ENCODE measurements around the gene CDKAL1.

CDKAL1 gene

GRCh38 chr6:20652299-20653084 is 118.2 kb downstream of the CDKAL1 start:
- no peak overlapping the region for H3K4me3 ChIP-seq (IDR thresholded peaks at IDR 0.05; ENCODE audit: insufficient read depth, low read depth, low read length)
- H3K36me3 ChIP-seq (ENCODE audit: insufficient read depth) = no peaks in the 10 kb centered on the region
- H3K27ac ChIP-seq = no peak overlapping the region
- no peaks in the 10 kb centered on the region for H4K20me1 ChIP-seq (ENCODE audit: insufficient read depth)
- no peaks in the 10 kb centered on the region for H3K27me3 ChIP-seq (ENCODE audit: insufficient read depth, low read depth)
- H2AFZ ChIP-seq (ENCODE audit: low read depth) = no peak overlapping the region
- H3K4me2 ChIP-seq = no peak overlapping the region
- no peak for TF ChIP-seq CTCF (conservative IDR thresholded peaks at IDR 0.05; ENCODE audit: low read depth, low read length)
- no peak overlapping the region for H3K9ac ChIP-seq
- H3K4me1 ChIP-seq (ENCODE audit: low read depth, poor library complexity, severe bottlenecking) = no peaks in the 10 kb centered on the region
- peaks cover 8% of the 10 kb centered on the region; the same call in 1 of the 2 replicates for H3K79me2 ChIP-seq (ENCODE audit: insufficient read depth, low read depth)

- Histone ChIP-seq H3K27ac (no peak overlapping the region), H3K4me1 (ENCODE audit: low read depth, poor library complexity, severe bottlenecking) (no peaks in the 10 kb centered on the region), H4K20me1 (ENCODE audit: insufficient read depth) (no peaks in the 10 kb centered on the region), H3K9ac (no peak overlapping the region), H2AFZ (ENCODE audit: low read depth) (no peak overlapping the region), H3K27me3 (ENCODE audit: insufficient read depth, low read depth) (no peaks in the 10 kb centered on the region), H3K4me3 (IDR thresholded peaks at IDR 0.05; ENCODE audit: insufficient read depth, low read depth, low read length) (no peak overlapping the region), H3K4me2 (no peak overlapping the region), H3K79me2 (ENCODE audit: insufficient read depth, low read depth) (peaks cover 8% of the 10 kb centered on the region; the same call in 1 of the 2 replicates), H3K36me3 (ENCODE audit: insufficient read depth) (no peaks in the 10 kb centered on the region)
- TF ChIP-seq CTCF (conservative IDR thresholded peaks at IDR 0.05; ENCODE audit: low read depth, low read length) = no peak
Observed at GRCh38 chr6:20653085-20653479, 118.8 kb downstream of the CDKAL1 start.

- H4K20me1 ChIP-seq (ENCODE audit: insufficient read depth) = no peaks in the 10 kb centered on the region
- no peak overlapping the region for H3K4me3 ChIP-seq (IDR thresholded peaks at IDR 0.05; ENCODE audit: insufficient read depth, low read depth, low read length)
- no peak overlapping the region for H3K4me2 ChIP-seq
- no peak overlapping the region for H2AFZ ChIP-seq (ENCODE audit: low read depth)
- peaks cover 8% of the 10 kb centered on the region; the same call in 1 of the 2 replicates for H3K79me2 ChIP-seq (ENCODE audit: insufficient read depth, low read depth)
- no peak overlapping the region for H3K27ac ChIP-seq
- no peaks in the 10 kb centered on the region for H3K27me3 ChIP-seq (ENCODE audit: insufficient read depth, low read depth)
- no peaks in the 10 kb centered on the region for H3K36me3 ChIP-seq (ENCODE audit: insufficient read depth)
- H3K9ac ChIP-seq = no peak overlapping the region
- no peaks in the 10 kb centered on the region for H3K4me1 ChIP-seq (ENCODE audit: low read depth, poor library complexity, severe bottlenecking)
- no peak for TF ChIP-seq CTCF (conservative IDR thresholded peaks at IDR 0.05; ENCODE audit: low read depth, low read length)
Observed at GRCh38 chr6:20655317-20655716, 121.1 kb downstream of the CDKAL1 start.

GRCh38 chr6:20657274-20657800 is 123.1 kb downstream of the CDKAL1 start:
- H3K79me2 ChIP-seq (ENCODE audit: insufficient read depth, low read depth) = peaks cover 8% of the 10 kb centered on the region; the same call in 1 of the 2 replicates
- H3K4me1 ChIP-seq (ENCODE audit: low read depth, poor library complexity, severe bottlenecking) = no peaks in the 10 kb centered on the region

More at GRCh38 chr6:20657274-20657800, 123.1 kb downstream of the CDKAL1 start:
- no peak for TF ChIP-seq CTCF (conservative IDR thresholded peaks at IDR 0.05; ENCODE audit: low read depth, low read length)
- no peak overlapping the region for H3K9ac ChIP-seq
- no peak overlapping the region for H2AFZ ChIP-seq (ENCODE audit: low read depth)
- no peaks in the 10 kb centered on the region for H4K20me1 ChIP-seq (ENCODE audit: insufficient read depth)
- no peaks in the 10 kb centered on the region for H3K27me3 ChIP-seq (ENCODE audit: insufficient read depth, low read depth)
- H3K27ac ChIP-seq = no peak overlapping the region
- no peaks in the 10 kb centered on the region for H3K36me3 ChIP-seq (ENCODE audit: insufficient read depth)
- H3K4me3 ChIP-seq (IDR thresholded peaks at IDR 0.05; ENCODE audit: insufficient read depth, low read depth, low read length) = no peak overlapping the region
- H3K4me2 ChIP-seq = no peak overlapping the region
